IPS DF 4.7 (cell line): Measurements from ENCODE around the gene NKRF.
"Not testable (repeated sequence)": the region's sequence is repeated elsewhere in the genome, so short reads cannot be mapped to it uniquely, and the experiment has no call there.

Experiments
- DNase-seq: peaks from one replicate; pipeline ENCODE4 v3.0.0-alpha.2; 2013; ENCODE audit warnings: low spot score; ENCODE audit errors: extremely low read depth

Gene NKRF

GRCh38 chrX:119606280-119607017 lies at the start of gene NKRF:
Gene NKRF (minus strand): TSS chrX:119606424.
- peak; percentile 58 for DNase-seq

- no peak for DNase-seq
These were observed 48.9 kb upstream of the NKRF start for GRCh38 chrX:119655125-119655524.

- DNase-seq = no peak
These were observed 47.9 kb upstream of the NKRF start for GRCh38 chrX:119654112-119654531.

- DNase-seq = no peak
These were observed 42.2 kb upstream of the NKRF start for GRCh38 chrX:119648421-119648775.

GRCh38 chrX:119647552-119648420 lies 41.6 kb upstream of the NKRF start:
- DNase-seq = no peak

- DNase-seq = no peak
These were observed 40.9 kb upstream of the NKRF start for GRCh38 chrX:119647089-119647488.

GRCh38 chrX:119646515-119646914 lies 40.3 kb upstream of the NKRF start:
- DNase-seq = no peak

GRCh38 chrX:119643696-119644095 lies 37.5 kb upstream of the NKRF start:
- DNase-seq = no peak

GRCh38 chrX:119640731-119641170 lies 34.5 kb upstream of the NKRF start:
- DNase-seq = no peak

GRCh38 chrX:119638725-119639471 lies 32.7 kb upstream of the NKRF start:
- no peak for DNase-seq

- not testable (repeated sequence) for DNase-seq
These were observed 31.2 kb upstream of the NKRF start for GRCh38 chrX:119637421-119637820.

GRCh38 chrX:119636419-119636818 lies 30.2 kb upstream of the NKRF start:
- no peak for DNase-seq

GRCh38 chrX:119635799-119636198 lies 29.6 kb upstream of the NKRF start:
- peak; percentile 9 for DNase-seq

- DNase-seq = no peak
These were observed 29.0 kb upstream of the NKRF start for GRCh38 chrX:119635179-119635578.

- DNase-seq = no peak
These were observed 19.6 kb upstream of the NKRF start for GRCh38 chrX:119625843-119626242.

GRCh38 chrX:119624951-119625668 lies 18.9 kb upstream of the NKRF start:
- no peak for DNase-seq

GRCh38 chrX:119624417-119624816 lies 18.2 kb upstream of the NKRF start:
- DNase-seq = no peak

- DNase-seq = no peak
These were observed 16.4 kb upstream of the NKRF start for GRCh38 chrX:119622356-119623232.

- no peak for DNase-seq
These were observed 12.2 kb upstream of the NKRF start for GRCh38 chrX:119618439-119618838.

- DNase-seq = no peak
These were observed 11.4 kb upstream of the NKRF start for GRCh38 chrX:119617517-119618164.
